ENCODE results near the gene TXNDC12.

- TF ChIP-seq POLR2A (IDR thresholded peaks at IDR 0.05), result no peak
- no peak for TF ChIP-seq CTCF (IDR thresholded peaks at IDR 0.05)
Observed at GRCh38 chr1:52059321-52059720, 4.3 kb upstream of the TXNDC12 start.

Measured in adrenal gland (tissue), 5 donors.